H1 (cell line): ENCODE results near the gene ADK. TPM values are rescaled to one million over a fixed set of nuclear protein-coding genes. Genes with fewer than 3 reads are reported as not detected.

Source experiments
- CTCF ChIA-PET: fragments of 300-600 bp; sonication (Branson Sonifier 250); formaldehyde crosslinking; loops from one replicate; lab custom pipeline; 2021; ENCODE audit not compliant: partially characterized antibody; lab: Charles Lee
- POLR2A ChIA-PET: fragments of 300-600 bp; sonication (Branson Sonifier 250); formaldehyde crosslinking; loops from one replicate; lab custom pipeline; 2021; ENCODE audit warnings: inconsistent platforms; ENCODE audit not compliant: partially characterized antibody; lab: Charles Lee
- DNase-seq, 2 experiments: peaks; one replicate each; pipeline versions ENCODE4 v3.0.0 to v3.0.0-alpha.2; 2010 to 2022; ENCODE audit warnings: low spot score in 2 of 2, low read depth in 1 of 2, mixed read lengths in 1 of 2
- FAIRE-seq: peaks from 2 replicates; lab custom pipeline; 2011; peaks lifted over from hg19 to GRCh38; lab: Jason Lieb, UNC
- H2AFZ ChIP-seq: 2 replicates; pipeline ENCODE4 v1.8.1; 2012; ENCODE audit warnings: low read length, inconsistent platforms
- H2AK5ac ChIP-seq: 2 replicates; pipeline ENCODE4 v1.6.1; 2013; ENCODE audit warnings: low read depth, low read length
- H2BK120ac ChIP-seq: replicated peaks from 2 replicates; pipeline ENCODE3; 2013; ENCODE audit warnings: low read depth, low read length, inconsistent platforms
- H2BK12ac ChIP-seq: 2 replicates; pipeline ENCODE4 v1.6.1; 2013; ENCODE audit warnings: low read depth, low read length
- H2BK15ac ChIP-seq: 2 replicates; pipeline ENCODE4 v1.6.1; 2013; ENCODE audit warnings: low read length
- H2BK20ac ChIP-seq: 2 replicates; pipeline ENCODE4 v1.6.1; 2013; ENCODE audit warnings: low read length
- H2BK5ac ChIP-seq: 2 replicates; pipeline ENCODE4 v1.6.1; 2013; ENCODE audit warnings: low read depth, low read length
- H3K14ac ChIP-seq: 2 replicates; pipeline ENCODE4 v1.6.1; 2013; ENCODE audit warnings: inconsistent platforms; ENCODE audit not compliant: insufficient read length
- H3K18ac ChIP-seq: 2 replicates; pipeline ENCODE4 v1.6.1; 2013; ENCODE audit warnings: low read length; ENCODE audit errors: extremely low read depth
- H3K23ac ChIP-seq: 2 replicates; pipeline ENCODE4 v1.6.1; 2013; ENCODE audit warnings: inconsistent platforms; ENCODE audit not compliant: insufficient read length
- H3K23me2 ChIP-seq: 2 replicates; pipeline ENCODE4 v1.6.1; 2013; ENCODE audit warnings: low read depth, low read length
- H3K27ac ChIP-seq: 2 replicates; pipeline ENCODE4 v1.6.1; 2011; ENCODE audit warnings: low read depth, low read length, inconsistent platforms
- H3K27me3 ChIP-seq, 4 experiments: replicated peaks in 1 of 4; 1 replicate in 1 of 4; 2 replicates in 3 of 4; pipeline versions ENCODE4 v1.6.1 to v1.8.1; 2011 to 2013; ENCODE audit warnings: low read length in 3 of 4, mild to moderate bottlenecking in 3 of 4, inconsistent platforms in 2 of 4, mixed read lengths in 2 of 4, moderate library complexity in 1 of 4; ENCODE audit not compliant: control insufficient read depth in 3 of 4, insufficient read depth in 3 of 4; ENCODE audit errors: extremely low read depth in 1 of 4
- H3K36me3 ChIP-seq, 4 experiments: 2 replicates each; pipeline versions ENCODE4 v1.6.1 to v1.8.1; 2011 to 2013; ENCODE audit warnings: mild to moderate bottlenecking in 4 of 4, low read length in 3 of 4, moderate library complexity in 2 of 4, control low read depth in 1 of 4, inconsistent platforms in 1 of 4; ENCODE audit not compliant: insufficient read depth in 4 of 4, control insufficient read depth in 2 of 4
- H3K4ac ChIP-seq: replicated peaks from 2 replicates; pipeline ENCODE3; 2013; ENCODE audit warnings: low read length, low read depth, mixed read lengths, inconsistent platforms; ENCODE audit not compliant: insufficient read length
- H3K4me1 ChIP-seq, 4 experiments: replicated peaks in 1 of 4; 1 replicate in 1 of 4; 2 replicates in 3 of 4; pipeline versions ENCODE4 v1.6.1 to v1.8.1; 2011 to 2013; ENCODE audit warnings: low read length in 3 of 4, inconsistent platforms in 2 of 4, mixed read lengths in 1 of 4; ENCODE audit not compliant: insufficient read depth in 4 of 4, control insufficient read depth in 3 of 4
- H3K4me2 ChIP-seq, 2 experiments: 2 replicates each; pipeline versions ENCODE4 v1.6.1 to v1.8.1; 2011 to 2013; ENCODE audit warnings: low read depth in 2 of 2, low read length in 2 of 2, control low read depth in 1 of 2, inconsistent platforms in 1 of 2, mild to moderate bottlenecking in 1 of 2; ENCODE audit not compliant: insufficient read depth in 1 of 2
- H3K4me3 ChIP-seq, 4 experiments: fragments of 200-600, 300-600 bp in 1 of 4; sonication (generic), shearing (Covaris generic), sonication (Bioruptor Twin) in 1 of 4; 2 replicates each; pipeline versions ENCODE4 v1.5.1 to v1.8.1; 2011 to 2016; ENCODE audit warnings: low read length in 4 of 4, low read depth in 3 of 4, control low read depth in 2 of 4, inconsistent platforms in 2 of 4, mild to moderate bottlenecking in 2 of 4, mixed read lengths in 1 of 4, moderate library complexity in 1 of 4; ENCODE audit not compliant: insufficient read depth in 2 of 4; ENCODE audit errors: extremely low read depth in 1 of 4
- H3K56ac ChIP-seq: replicated peaks from 2 replicates; pipeline ENCODE3; 2013; ENCODE audit warnings: low read depth, mild to moderate bottlenecking, mixed read lengths, low read length, inconsistent platforms; ENCODE audit not compliant: insufficient read length
- H3K79me1 ChIP-seq: 2 replicates; pipeline ENCODE4 v1.6.1; 2013; ENCODE audit warnings: low read depth, low read length, control low read depth
- H3K79me2 ChIP-seq, 2 experiments: 2 replicates each; pipeline versions ENCODE4 v1.6.1 to v1.8.1; 2012 to 2013; ENCODE audit warnings: low read length in 2 of 2, mild to moderate bottlenecking in 2 of 2, inconsistent platforms in 1 of 2; ENCODE audit not compliant: insufficient read depth in 2 of 2, control insufficient read depth in 1 of 2
- H3K9ac ChIP-seq, 4 experiments: replicated peaks in 1 of 4; 1 replicate in 1 of 4; 2 replicates in 3 of 4; pipeline versions ENCODE4 v1.6.1 to v1.8.1; 2011 to 2013; ENCODE audit warnings: low read depth in 3 of 4, low read length in 3 of 4, control low read depth in 2 of 4, mild to moderate bottlenecking in 2 of 4, moderate library complexity in 2 of 4, inconsistent platforms in 1 of 4; ENCODE audit errors: extremely low read depth in 1 of 4
- H3K9me3 ChIP-seq, 2 experiments: 2 replicates each; pipeline versions ENCODE4 v1.6.1 to v1.8.1; 2012 to 2013; ENCODE audit warnings: mild to moderate bottlenecking in 2 of 2, moderate library complexity in 2 of 2, control low read depth in 1 of 2, inconsistent platforms in 1 of 2, low read depth in 1 of 2, low read length in 1 of 2, mixed read lengths in 1 of 2; ENCODE audit not compliant: insufficient read depth in 2 of 2
- H4K20me1 ChIP-seq, 2 experiments: replicated peaks in 1 of 2; 2 replicates each; pipeline versions ENCODE3 to v1.8.1; 2011 to 2013; ENCODE audit warnings: inconsistent platforms in 2 of 2, low read length in 2 of 2, mild to moderate bottlenecking in 1 of 2; ENCODE audit not compliant: insufficient read depth in 2 of 2, control insufficient read depth in 1 of 2
- H4K5ac ChIP-seq: 2 replicates; pipeline ENCODE4 v1.6.1; 2013; ENCODE audit warnings: low read length, low read depth, mixed read lengths, inconsistent platforms; ENCODE audit not compliant: insufficient read length
- H4K8ac ChIP-seq: 2 replicates; pipeline ENCODE4 v1.8.0; 2013; ENCODE audit warnings: mild to moderate bottlenecking, moderate library complexity, low read length, inconsistent platforms; ENCODE audit not compliant: insufficient read depth; ENCODE audit errors: extremely low read depth
- H4K91ac ChIP-seq: replicated peaks from 2 replicates; pipeline ENCODE3; 2013; ENCODE audit warnings: low read length, mixed read lengths, inconsistent platforms; ENCODE audit not compliant: insufficient read length
- ATF3 ChIP-seq: IDR thresholded peaks from 2 replicates; pipeline ENCODE4 v1.6.1; 2011; ENCODE audit warnings: low read depth, mild to moderate bottlenecking, low read length; ENCODE audit not compliant: insufficient read depth
- BACH1 ChIP-seq: IDR thresholded peaks from 2 replicates; pipeline ENCODE4 v1.6.1; 2012; ENCODE audit warnings: low read length, improper control_type of control experiment
- CHD1 ChIP-seq: IDR thresholded peaks from 2 replicates; pipeline ENCODE4 v1.6.1; 2012; ENCODE audit warnings: low read depth, low read length, improper control_type of control experiment
- CTBP2 ChIP-seq: IDR thresholded peaks from 2 replicates; pipeline ENCODE4 v1.7.0; 2011; ENCODE audit warnings: borderline replicate concordance, mild to moderate bottlenecking, moderate library complexity, mixed read lengths, low read length; ENCODE audit not compliant: insufficient read depth, insufficient read length
- EP300 ChIP-seq, 2 experiments: IDR thresholded peaks; 1 replicate in 1 of 2; 2 replicates in 1 of 2; pipeline ENCODE4 v1.6.1; 2011 to 2012; ENCODE audit warnings: low read depth in 2 of 2, low read length in 2 of 2, mild to moderate bottlenecking in 2 of 2, borderline replicate concordance in 1 of 2, inconsistent platforms in 1 of 2, moderate library complexity in 1 of 2
- HDAC6 ChIP-seq: IDR thresholded peaks from one replicate; pipeline ENCODE4 v1.7.1; 2012; ENCODE audit warnings: low read depth, mild to moderate bottlenecking, inconsistent platforms, low read length, moderate library complexity
- KDM5A ChIP-seq: fragments of 200-600 bp; IDR thresholded peaks from 2 replicates; pipeline ENCODE4 v1.7.1; 2012; ENCODE audit warnings: mild to moderate bottlenecking, low read length, inconsistent platforms, mixed read lengths
- PHF8 ChIP-seq: fragments of 200-600 bp; sonication (generic); conservative IDR thresholded peaks from 2 replicates; pipeline ENCODE4 v1.7.1; 2012; ENCODE audit warnings: low read depth, mild to moderate bottlenecking, inconsistent platforms, low read length, moderate library complexity
- POLR2AphosphoS5 ChIP-seq: IDR thresholded peaks from 2 replicates; pipeline ENCODE4 v1.6.1; 2011; ENCODE audit warnings: low read depth, low read length
- POU5F1 ChIP-seq: IDR thresholded peaks from 2 replicates; pipeline ENCODE4 v1.6.1; 2011; ENCODE audit warnings: low read depth, mild to moderate bottlenecking, low read length, moderate library complexity
- RBBP5 ChIP-seq: IDR thresholded peaks from 2 replicates; pipeline ENCODE4 v1.7.1; 2012; ENCODE audit warnings: low read depth, mild to moderate bottlenecking, inconsistent platforms, low read length, moderate library complexity, borderline replicate concordance
- SP2 ChIP-seq: IDR thresholded peaks from 2 replicates; pipeline ENCODE4 v1.6.1; 2012; ENCODE audit warnings: mild to moderate bottlenecking, low read length, inconsistent platforms
- TBP ChIP-seq: IDR thresholded peaks from 2 replicates; pipeline ENCODE4 v1.6.1; 2011; ENCODE audit warnings: low read depth, low read length, improper control_type of control experiment
- ZNF274 ChIP-seq: IDR thresholded peaks from 2 replicates; pipeline ENCODE4 v1.7.0; 2012; ENCODE audit warnings: low read length, borderline replicate concordance; ENCODE audit errors: extremely low read depth
- WGBS, 2 experiments: shearing (Covaris generic) in 1 of 2; methylation state at CpG; one replicate each; pipeline versions ENCODE4 v1.1.6 to v1.1.7; 2013 to 2015; ENCODE audit warnings: low lambda C conversion rate in 2 of 2, mixed read lengths in 2 of 2, inconsistent platforms in 1 of 2, low coverage in 1 of 2, missing lambda C conversion rate in 1 of 2; ENCODE audit not compliant: insufficient replicate concordance in 2 of 2, insufficient coverage in 1 of 2, insufficient read length in 1 of 2; ENCODE audit errors: extremely low coverage in 1 of 2, missing lambda C conversion rate in 1 of 2; 5-methylcytosine and 5-hydroxymethylcytosine counted together
- polyA plus RNA-seq, 7 experiments: library from polyadenylated mRNA; depleted of rRNA in 3 of 7; stranded (reverse) in 5 of 7; unstranded in 2 of 7; fragments of >200 nt in 5 of 7; fragments of 200-250 nt in 2 of 7; gene quantifications; 1 replicate in 5 of 7; 2 replicates in 1 of 7; 4 replicates in 1 of 7; pipeline versions ENCODE4 v1.2.1 to v1.2.3, GENCODE V29; 2011 to 2013; ENCODE audit warnings: missing spikeins in 2 of 7, mixed read lengths in 2 of 7
- total RNA-seq: library from RNA; stranded (reverse); fragmentation: NEBNext Ultra II Directional; extraction: Animal tissue kit (Norgen Biotek cat#: 25700); gene quantifications from 2 replicates; pipeline ENCODE4 v1.2.1, GENCODE V29; 2021

The ADK gene
- total and polyA plus RNA-seq, 2 of the 8 experiments (the other 6 are each of a cell fraction or from before 2014, with no cell fraction given): 12.3 to 42.4 TPM

- 89% methylated on average over 3 of the region's 3 CpGs; no CpG with 5 or more reads in 1 of the 2 experiments for WGBS, 2 experiments
- H3K36me3 ChIP-seq: no peaks in the 10 kb centered on the region
- POLR2A ChIA-PET: no interaction called here
These were observed 407.4 kb downstream of the ADK start for GRCh38 chr10:74558403-74558802.

More at GRCh38 chr10:74558403-74558802, 407.4 kb downstream of the ADK start:
- CTCF ChIA-PET: interaction anchor here (0.8 to 1.2 kb wide), 2 partner anchors 333 to 463 kb away, joined by 3 read pairs; no protein-coding TSS in a partner anchor
- no peak overlapping the region for H4K8ac ChIP-seq
- no peak overlapping the region for H2BK120ac ChIP-seq
- H3K79me1 ChIP-seq: no peaks in the 10 kb centered on the region
- no peak overlapping the region for H3K9ac ChIP-seq
- no peak overlapping the region for H2BK15ac ChIP-seq
- H3K23ac ChIP-seq: no peak overlapping the region
- DNase-seq (no peak), FAIRE-seq (no peak)
- no peak overlapping the region for H3K27ac ChIP-seq
- no peaks in the 10 kb centered on the region for H3K79me2 ChIP-seq
- H3K4me2 ChIP-seq: no peak overlapping the region
- no peaks in the 10 kb centered on the region for H3K27me3 ChIP-seq
- H4K5ac ChIP-seq: no peak overlapping the region
- no peak overlapping the region for H2AFZ ChIP-seq
- H3K23me2 ChIP-seq: no peaks in the 10 kb centered on the region
- H4K91ac ChIP-seq: no peak overlapping the region
- H2AK5ac ChIP-seq: no peak overlapping the region
- no peak overlapping the region for H3K18ac ChIP-seq
- TF ChIP-seq TBP (no peak), POU5F1 (no peak), CTBP2 (no peak), BACH1 (no peak), KDM5A (no peak), RBBP5 (no peak), POLR2AphosphoS5 (no peak), CHD1 (no peak), ZNF274 (no peak), PHF8 (no peak), HDAC6 (no peak), EP300 (IDR thresholded peaks at IDR 0.05; ENCODE audit: borderline replicate concordance in 1 of 2, low read depth in 2 of 2, low read length in 2 of 2) (no peak), ATF3 (no peak), SP2 (no peak)
- H2BK20ac ChIP-seq: no peak overlapping the region
- H4K20me1 ChIP-seq: no peaks in the 10 kb centered on the region
- H3K14ac ChIP-seq: no peak overlapping the region
- H3K4ac ChIP-seq: no peak overlapping the region
- H3K4me3 ChIP-seq: no peak overlapping the region
- no peaks in the 10 kb centered on the region for H3K9me3 ChIP-seq
- H3K4me1 ChIP-seq: no peaks in the 10 kb centered on the region
- H2BK5ac ChIP-seq: no peak overlapping the region
- H2BK12ac ChIP-seq: no peak overlapping the region
- no peak overlapping the region for H3K56ac ChIP-seq
